ENCODE results near the gene KRT16. TPM values are rescaled to one million over a fixed set of nuclear protein-coding genes. Genes with fewer than 3 reads are reported as not detected.
"Not testable (repeated sequence)": the region's sequence is repeated elsewhere in the genome, so short reads cannot be mapped to it uniquely, and the experiment has no call there.

Gene KRT16
- total and polyA plus RNA-seq, 8 donors = 1.1 to 32.8 (median 1.3) TPM; not detected in 5

DNA sequence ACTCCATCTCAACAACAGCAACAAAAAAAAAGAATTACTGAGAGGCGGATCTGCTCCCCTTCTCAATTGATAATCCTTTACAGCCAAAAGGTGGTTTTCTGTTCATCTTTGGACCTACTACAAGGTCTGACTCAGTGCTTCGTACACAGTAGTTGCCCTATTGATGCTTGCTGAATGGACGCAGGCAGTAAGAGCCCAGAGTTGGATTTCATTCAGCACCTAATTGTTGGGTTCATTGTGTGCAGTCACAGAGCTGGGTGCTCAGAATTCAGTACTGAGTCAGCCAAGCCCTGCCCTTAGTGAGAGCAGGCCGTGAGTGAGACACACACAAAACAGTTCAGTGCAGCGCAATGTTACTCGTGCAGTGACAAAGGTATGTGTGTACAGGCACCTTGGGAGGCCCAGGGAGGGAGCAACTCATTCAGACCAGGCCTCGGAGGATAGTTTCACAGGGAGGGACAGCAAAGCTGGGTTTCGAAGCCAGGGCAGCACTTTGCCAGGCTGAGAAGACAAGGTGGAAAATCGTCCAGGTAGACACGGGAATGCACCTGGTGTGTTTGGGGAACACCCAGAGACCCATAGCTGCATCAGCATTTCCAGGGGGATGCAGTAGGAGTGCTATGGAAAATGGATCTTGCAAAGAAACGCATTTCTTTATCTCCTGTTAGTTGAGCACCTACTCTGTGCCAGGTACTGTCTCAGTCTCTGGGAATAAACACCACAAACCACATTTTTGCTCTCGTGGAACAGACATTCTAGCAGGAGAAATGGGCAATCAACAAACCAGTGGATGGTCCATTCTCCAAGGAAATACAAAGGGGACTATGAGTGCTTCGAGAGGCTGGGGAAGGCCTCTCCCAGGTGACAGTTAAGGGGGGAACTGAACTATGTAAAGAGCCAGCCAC, 29.9 kb upstream of the KRT16 start:
- H3K27ac ChIP-seq = no peak overlapping the region
- H3K4me1 ChIP-seq = peaks cover 0 to 5% (median under 1%) of the 10 kb centered on the region in 4 donors
- H3K27me3 ChIP-seq = no peaks in the 10 kb centered on the region
- H3K9me3 ChIP-seq = no peaks in the 10 kb centered on the region
- DNase-seq = no peak
- H3K4me3 ChIP-seq = no peak overlapping the region
- 79 to 84% (median 81%) methylated on average over 13 of the region's 13 CpGs for WGBS, 5 donors
- no peaks in the 10 kb centered on the region for H3K36me3 ChIP-seq
- TF ChIP-seq EP300 (IDR thresholded peaks at IDR 0.05) (no peak), POLR2A (IDR thresholded peaks at IDR 0.05) (no peak), POLR2AphosphoS5 (IDR thresholded peaks at IDR 0.05) (no peak)
- TF ChIP-seq, protein P1, sequence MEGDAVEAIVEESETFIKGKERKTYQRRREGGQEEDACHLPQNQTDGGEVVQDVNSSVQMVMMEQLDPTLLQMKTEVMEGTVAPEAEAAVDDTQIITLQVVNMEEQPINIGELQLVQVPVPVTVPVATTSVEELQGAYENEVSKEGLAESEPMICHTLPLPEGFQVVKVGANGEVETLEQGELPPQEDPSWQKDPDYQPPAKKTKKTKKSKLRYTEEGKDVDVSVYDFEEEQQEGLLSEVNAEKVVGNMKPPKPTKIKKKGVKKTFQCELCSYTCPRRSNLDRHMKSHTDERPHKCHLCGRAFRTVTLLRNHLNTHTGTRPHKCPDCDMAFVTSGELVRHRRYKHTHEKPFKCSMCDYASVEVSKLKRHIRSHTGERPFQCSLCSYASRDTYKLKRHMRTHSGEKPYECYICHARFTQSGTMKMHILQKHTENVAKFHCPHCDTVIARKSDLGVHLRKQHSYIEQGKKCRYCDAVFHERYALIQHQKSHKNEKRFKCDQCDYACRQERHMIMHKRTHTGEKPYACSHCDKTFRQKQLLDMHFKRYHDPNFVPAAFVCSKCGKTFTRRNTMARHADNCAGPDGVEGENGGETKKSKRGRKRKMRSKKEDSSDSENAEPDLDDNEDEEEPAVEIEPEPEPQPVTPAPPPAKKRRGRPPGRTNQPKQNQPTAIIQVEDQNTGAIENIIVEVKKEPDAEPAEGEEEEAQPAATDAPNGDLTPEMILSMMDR (IDR thresholded peaks at IDR 0.05) = no peak
- intact Hi-C loops (cut with DNase I; ENCODE audit: low total_unique reads) = no loop called here

DNA sequence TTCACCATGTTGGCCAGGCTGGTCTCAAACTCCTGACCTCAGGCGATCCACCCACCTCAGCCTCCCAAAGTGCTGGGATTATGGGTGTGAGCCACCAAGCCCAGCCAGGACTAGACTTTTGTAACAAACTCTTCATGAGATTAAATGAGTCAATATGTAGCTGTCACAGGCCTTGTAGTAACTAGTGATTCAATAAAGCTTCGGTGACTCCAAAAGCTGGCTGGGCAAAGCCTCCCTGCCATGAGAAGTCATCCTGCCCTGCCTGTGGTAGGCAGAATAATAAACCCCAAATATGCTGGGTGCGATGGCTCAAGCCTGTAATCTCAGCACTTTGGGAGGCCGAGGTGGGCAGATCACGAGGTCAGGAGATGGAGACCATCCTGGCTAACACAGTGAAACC, 28.0 kb upstream of the KRT16 start:
- intact Hi-C loops (cut with DNase I; ENCODE audit: low total_unique reads); H3K27ac ChIP-seq; H3K4me1 ChIP-seq; H3K4me3 ChIP-seq; DNase-seq; H3K9me3 ChIP-seq; H3K27me3 ChIP-seq; H3K36me3 ChIP-seq: not testable (repeated sequence)
- WGBS, 5 donors = 89 to 96% (median 95%) methylated on average over 5 of the region's 5 CpGs

DNA sequence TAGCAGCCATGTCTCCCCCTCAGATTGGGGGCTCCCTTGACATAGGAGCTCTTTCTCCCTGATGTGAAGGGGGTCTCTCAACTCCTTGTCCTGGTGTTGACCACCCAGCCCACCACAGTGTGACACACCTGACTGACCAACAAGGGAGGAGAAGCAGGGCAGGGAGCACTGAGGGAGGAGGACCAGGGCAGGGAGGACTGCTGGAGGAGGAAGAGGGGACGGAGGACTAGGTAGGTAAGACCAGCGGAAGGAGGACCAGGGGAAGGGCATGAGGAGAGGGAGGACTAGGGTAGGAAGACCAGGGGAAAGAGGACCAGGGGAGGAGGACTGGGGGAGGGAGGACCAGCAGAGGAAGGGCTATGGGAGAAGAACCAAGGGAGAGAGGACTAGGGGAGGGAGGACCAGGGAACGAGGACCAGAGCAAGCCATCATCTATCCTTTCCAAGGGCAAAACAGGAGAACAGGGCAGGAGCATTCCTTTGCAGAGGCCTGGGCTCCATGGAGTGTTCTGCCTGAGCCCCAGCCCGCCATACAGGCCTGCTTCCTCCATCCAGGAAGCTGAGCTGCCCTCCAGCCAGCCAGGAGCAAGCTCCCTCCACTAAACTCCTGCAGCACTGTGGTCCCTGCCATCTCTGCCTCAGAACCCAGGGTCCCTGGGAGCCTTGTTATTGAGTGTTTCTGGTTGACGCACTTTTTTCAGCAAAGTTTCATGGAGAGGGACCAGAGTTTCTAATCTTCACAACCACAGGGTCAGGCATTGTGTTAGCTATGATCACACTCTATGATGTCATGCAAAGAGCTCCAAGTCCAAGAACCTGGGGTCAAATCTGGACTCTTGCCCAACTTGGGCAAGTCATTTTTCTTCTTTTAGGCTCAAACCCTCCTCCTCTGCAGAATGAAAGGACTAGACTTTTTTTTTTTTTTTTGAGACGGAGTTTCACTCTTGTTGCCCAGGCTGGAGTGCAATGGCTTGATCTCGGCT, 27.2 kb upstream of the KRT16 start:
- no peak for TF ChIP-seq EP300 (IDR thresholded peaks at IDR 0.05)
- no peak for TF ChIP-seq POLR2A (IDR thresholded peaks at IDR 0.05)
- TF ChIP-seq POLR2AphosphoS5 (IDR thresholded peaks at IDR 0.05) = no peak
- TF ChIP-seq, protein P1 (IDR thresholded peaks at IDR 0.05) = no peak
- Histone ChIP-seq H3K9me3 (no peaks in the 10 kb centered on the region), H3K27me3 (peaks cover 0 to 7% (median 0%) of the 10 kb centered on the region in 3 donors), H3K4me3 (no peak overlapping the region), H3K27ac (no peak overlapping the region), H3K36me3 (no peaks in the 10 kb centered on the region), H3K4me1 (peaks cover 8 to 13% (median 11%) of the 10 kb centered on the region in 4 donors)
- DNase-seq = no peak
- intact Hi-C loops (cut with DNase I; ENCODE audit: low total_unique reads) = loop anchor here (5.0 kb wide), 1 partner anchor 82 kb away; no protein-coding TSS in a partner anchor
- 87 to 98% (median 94%) methylated on average over 6 to 7 of the region's 7 CpGs for WGBS, 5 donors

DNA sequence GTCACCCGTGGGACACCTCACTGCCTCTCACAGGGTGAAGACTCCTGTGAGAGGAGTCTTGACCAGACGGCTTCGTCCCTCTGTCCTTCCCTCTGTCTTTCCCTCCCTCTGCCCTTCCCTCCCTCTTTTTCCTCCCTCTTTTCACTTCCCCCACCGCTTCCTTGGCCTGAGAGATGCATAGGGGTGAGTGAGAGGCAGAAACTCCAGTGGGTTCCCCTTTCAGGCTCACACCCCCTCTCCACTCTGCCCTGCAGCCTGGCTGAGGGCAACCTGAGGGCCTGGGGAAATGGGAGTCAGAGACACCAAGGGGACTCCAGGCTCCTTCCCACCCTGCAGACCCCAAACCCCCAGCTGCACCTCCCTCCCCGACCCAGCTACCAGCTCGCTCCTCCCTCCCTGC, 26.4 kb upstream of the KRT16 start:
- H3K9me3 ChIP-seq = no peaks in the 10 kb centered on the region
- H3K27me3 ChIP-seq = peaks cover 0 to 7% (median 0%) of the 10 kb centered on the region in 3 donors
- no peak for TF ChIP-seq POLR2A (IDR thresholded peaks at IDR 0.05)
- TF ChIP-seq EP300 (IDR thresholded peaks at IDR 0.05) = no peak
- TF ChIP-seq, protein P1 (IDR thresholded peaks at IDR 0.05) = no peak
- no peak for TF ChIP-seq POLR2AphosphoS5 (IDR thresholded peaks at IDR 0.05)
- no peak overlapping the region for H3K27ac ChIP-seq
- peaks cover 8 to 16% (median 15%) of the 10 kb centered on the region in 4 donors for H3K4me1 ChIP-seq
- WGBS, 5 donors = 77 to 92% (median 83%) methylated on average over 6 of the region's 6 CpGs
- H3K4me3 ChIP-seq = no peak overlapping the region
- no peaks in the 10 kb centered on the region for H3K36me3 ChIP-seq
- intact Hi-C loops (cut with DNase I; ENCODE audit: low total_unique reads) = loop anchor here (5.0 kb wide), 1 partner anchor 82 kb away; no protein-coding TSS in a partner anchor
- no peak for DNase-seq

Measured in stomach (tissue), 9 donors.